ENCODE results near the gene ANKMY1. TPM values are rescaled to one million over a fixed set of nuclear protein-coding genes. Genes with fewer than 3 reads are reported as not detected.

The ANKMY1 gene
- total and polyA plus RNA-seq, 2 of the 13 experiments (the other 11 are each of a cell fraction or from before 2014, with no cell fraction given): 11.7 to 18.8 TPM

DNA sequence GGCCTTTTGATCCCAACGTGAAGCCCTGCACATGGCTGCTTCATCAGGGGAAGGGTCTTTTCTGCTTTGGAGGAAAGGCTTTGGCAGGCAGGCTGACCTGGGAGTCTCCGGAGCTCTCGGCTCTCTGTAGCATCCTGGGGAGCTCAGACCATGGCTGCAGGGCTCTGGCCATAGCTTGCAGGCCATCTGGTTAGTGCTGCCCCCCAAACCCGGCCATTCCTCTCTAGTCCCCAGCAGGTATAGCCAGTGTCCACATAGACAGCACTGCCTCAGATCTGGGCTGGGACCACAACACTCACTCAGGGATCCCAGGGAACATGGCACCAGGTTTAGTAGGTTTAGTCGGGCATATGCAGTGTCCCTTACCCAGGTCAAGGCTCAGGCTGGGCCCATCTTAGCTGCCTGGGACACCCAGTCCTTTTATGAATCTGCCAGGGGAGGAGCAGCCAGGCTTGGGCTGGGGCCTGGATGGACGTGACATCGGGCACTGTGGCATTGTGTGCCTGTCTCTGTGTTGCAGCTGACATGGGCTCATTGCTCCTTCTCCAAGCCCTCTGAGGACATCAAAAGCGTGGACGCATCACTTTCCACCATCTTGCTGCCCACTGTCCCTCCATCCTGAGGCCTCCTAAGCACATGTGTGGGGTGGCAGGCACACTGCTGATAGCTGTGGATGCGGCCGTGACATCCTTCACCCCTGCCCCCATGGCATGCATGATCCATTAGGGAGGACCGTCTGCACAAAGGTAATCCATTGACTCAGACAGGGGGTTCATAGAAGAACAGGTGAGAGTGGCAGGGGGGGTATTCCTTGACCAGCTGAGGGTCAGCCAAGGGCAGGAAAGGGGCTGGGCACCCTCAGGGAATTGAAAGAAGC, 48.3 kb upstream of the ANKMY1 start (continued):
- TF ChIP-seq ZNF766 (CRISPR knock-in tag; IDR thresholded peaks at IDR 0.05; ENCODE audit: borderline replicate concordance): 0 out of 2 replicates have a peak, but pooled peaks have one; percentile 13
- TF ChIP-seq, protein P1, sequence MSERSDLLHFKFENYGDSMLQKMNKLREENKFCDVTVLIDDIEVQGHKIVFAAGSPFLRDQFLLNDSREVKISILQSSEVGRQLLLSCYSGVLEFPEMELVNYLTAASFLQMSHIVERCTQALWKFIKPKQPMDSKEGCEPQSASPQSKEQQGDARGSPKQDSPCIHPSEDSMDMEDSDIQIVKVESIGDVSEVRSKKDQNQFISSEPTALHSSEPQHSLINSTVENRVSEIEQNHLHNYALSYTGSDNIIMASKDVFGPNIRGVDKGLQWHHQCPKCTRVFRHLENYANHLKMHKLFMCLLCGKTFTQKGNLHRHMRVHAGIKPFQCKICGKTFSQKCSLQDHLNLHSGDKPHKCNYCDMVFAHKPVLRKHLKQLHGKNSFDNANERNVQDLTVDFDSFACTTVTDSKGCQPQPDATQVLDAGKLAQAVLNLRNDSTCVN (CRISPR knock-in tag; IDR thresholded peaks at IDR 0.05; ENCODE audit: borderline replicate concordance): 0 out of 2 replicates have a peak, but pooled peaks have one; percentile 22
- TF ChIP-seq CENPT (CRISPR knock-in tag; IDR thresholded peaks at IDR 0.05; ENCODE audit: low read depth): 0 out of 2 replicates have a peak, but pooled peaks have one; percentile 54
- TF ChIP-seq, protein P2, sequence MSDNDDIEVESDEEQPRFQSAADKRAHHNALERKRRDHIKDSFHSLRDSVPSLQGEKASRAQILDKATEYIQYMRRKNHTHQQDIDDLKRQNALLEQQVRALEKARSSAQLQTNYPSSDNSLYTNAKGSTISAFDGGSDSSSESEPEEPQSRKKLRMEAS (IDR thresholded peaks at IDR 0.05): 0 out of 2 replicates have a peak, but pooled peaks have one; percentile 34
- TF ChIP-seq, protein P3, sequence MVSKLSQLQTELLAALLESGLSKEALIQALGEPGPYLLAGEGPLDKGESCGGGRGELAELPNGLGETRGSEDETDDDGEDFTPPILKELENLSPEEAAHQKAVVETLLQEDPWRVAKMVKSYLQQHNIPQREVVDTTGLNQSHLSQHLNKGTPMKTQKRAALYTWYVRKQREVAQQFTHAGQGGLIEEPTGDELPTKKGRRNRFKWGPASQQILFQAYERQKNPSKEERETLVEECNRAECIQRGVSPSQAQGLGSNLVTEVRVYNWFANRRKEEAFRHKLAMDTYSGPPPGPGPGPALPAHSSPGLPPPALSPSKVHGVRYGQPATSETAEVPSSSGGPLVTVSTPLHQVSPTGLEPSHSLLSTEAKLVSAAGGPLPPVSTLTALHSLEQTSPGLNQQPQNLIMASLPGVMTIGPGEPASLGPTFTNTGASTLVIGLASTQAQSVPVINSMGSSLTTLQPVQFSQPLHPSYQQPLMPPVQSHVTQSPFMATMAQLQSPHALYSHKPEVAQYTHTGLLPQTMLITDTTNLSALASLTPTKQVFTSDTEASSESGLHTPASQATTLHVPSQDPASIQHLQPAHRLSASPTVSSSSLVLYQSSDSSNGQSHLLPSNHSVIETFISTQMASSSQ (IDR thresholded peaks at IDR 0.05; ENCODE audit: low read depth): no peak
- TF ChIP-seq, protein P3 (CRISPR knock-in tag; IDR thresholded peaks at IDR 0.05; ENCODE audit: borderline replicate concordance): no peak
- TF ChIP-seq MAZ (IDR thresholded peaks at IDR 0.05; ENCODE audit: borderline replicate concordance, low read depth, low read length): no peak
- TF ChIP-seq MAZ (CRISPR knock-in tag; IDR thresholded peaks at IDR 0.05; ENCODE audit: low read depth): 0 out of 2 replicates have a peak, but pooled peaks have one; percentile 5
- TF ChIP-seq, protein P4, sequence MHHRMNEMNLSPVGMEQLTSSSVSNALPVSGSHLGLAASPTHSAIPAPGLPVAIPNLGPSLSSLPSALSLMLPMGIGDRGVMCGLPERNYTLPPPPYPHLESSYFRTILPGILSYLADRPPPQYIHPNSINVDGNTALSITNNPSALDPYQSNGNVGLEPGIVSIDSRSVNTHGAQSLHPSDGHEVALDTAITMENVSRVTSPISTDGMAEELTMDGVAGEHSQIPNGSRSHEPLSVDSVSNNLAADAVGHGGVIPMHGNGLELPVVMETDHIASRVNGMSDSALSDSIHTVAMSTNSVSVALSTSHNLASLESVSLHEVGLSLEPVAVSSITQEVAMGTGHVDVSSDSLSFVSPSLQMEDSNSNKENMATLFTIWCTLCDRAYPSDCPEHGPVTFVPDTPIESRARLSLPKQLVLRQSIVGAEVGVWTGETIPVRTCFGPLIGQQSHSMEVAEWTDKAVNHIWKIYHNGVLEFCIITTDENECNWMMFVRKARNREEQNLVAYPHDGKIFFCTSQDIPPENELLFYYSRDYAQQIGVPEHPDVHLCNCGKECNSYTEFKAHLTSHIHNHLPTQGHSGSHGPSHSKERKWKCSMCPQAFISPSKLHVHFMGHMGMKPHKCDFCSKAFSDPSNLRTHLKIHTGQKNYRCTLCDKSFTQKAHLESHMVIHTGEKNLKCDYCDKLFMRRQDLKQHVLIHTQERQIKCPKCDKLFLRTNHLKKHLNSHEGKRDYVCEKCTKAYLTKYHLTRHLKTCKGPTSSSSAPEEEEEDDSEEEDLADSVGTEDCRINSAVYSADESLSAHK (CRISPR knock-in tag; IDR thresholded peaks at IDR 0.05; ENCODE audit: borderline replicate concordance): no peak
- no peak for TF ChIP-seq FOXK1 (CRISPR knock-in tag; IDR thresholded peaks at IDR 0.05; ENCODE audit: borderline replicate concordance, low read depth)
- peak; percentile 79; the same call in 1 of the 2 replicates for TF ChIP-seq ZNF253 (CRISPR knock-in tag; IDR thresholded peaks at IDR 0.05; ENCODE audit: borderline replicate concordance)
- TF ChIP-seq, protein P5, sequence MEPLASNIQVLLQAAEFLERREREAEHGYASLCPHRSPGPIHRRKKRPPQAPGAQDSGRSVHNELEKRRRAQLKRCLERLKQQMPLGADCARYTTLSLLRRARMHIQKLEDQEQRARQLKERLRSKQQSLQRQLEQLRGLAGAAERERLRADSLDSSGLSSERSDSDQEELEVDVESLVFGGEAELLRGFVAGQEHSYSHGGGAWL (CRISPR knock-in tag; IDR thresholded peaks at IDR 0.05): 0 out of 2 replicates have a peak, but pooled peaks have one; percentile 23
- TF ChIP-seq ZNF776 (CRISPR knock-in tag; IDR thresholded peaks at IDR 0.05): no peak
- no peak for TF ChIP-seq ZMYM4 (CRISPR knock-in tag; IDR thresholded peaks at IDR 0.05)
- TF ChIP-seq AGO2 (optimal IDR thresholded peaks at IDR 0.05; ENCODE audit: low read depth, low read length): peak; percentile 37
- TF ChIP-seq, protein P6, sequence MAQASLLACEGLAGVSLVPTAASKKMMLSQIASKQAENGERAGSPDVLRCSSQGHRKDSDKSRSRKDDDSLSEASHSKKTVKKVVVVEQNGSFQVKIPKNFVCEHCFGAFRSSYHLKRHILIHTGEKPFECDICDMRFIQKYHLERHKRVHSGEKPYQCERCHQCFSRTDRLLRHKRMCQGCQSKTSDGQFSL (CRISPR knock-in tag; IDR thresholded peaks at IDR 0.05): no peak
- TF ChIP-seq SPEN (CRISPR knock-in tag; IDR thresholded peaks at IDR 0.05; ENCODE audit: low read depth): 0 out of 2 replicates have a peak, but pooled peaks have one; percentile 6

Measured in HepG2 (cell line).